Activated CD8-positive, alpha-beta memory T cell treated with anti-CD3 and anti-CD28 coated beads, Interleukin-2, amount 50 U/mL, for 1 hour (primary cell): ENCODE results near the gene MECP2.
"Not testable (repeated sequence)": the region's sequence is repeated elsewhere in the genome, so short reads cannot be mapped to it uniquely, and the experiment has no call there.

Experiments
- DNase-seq: peaks from one replicate; pipeline ENCODE4 v3.0.0-alpha.2; 2020; ENCODE audit errors: extremely low read depth

MECP2 gene

DNA sequence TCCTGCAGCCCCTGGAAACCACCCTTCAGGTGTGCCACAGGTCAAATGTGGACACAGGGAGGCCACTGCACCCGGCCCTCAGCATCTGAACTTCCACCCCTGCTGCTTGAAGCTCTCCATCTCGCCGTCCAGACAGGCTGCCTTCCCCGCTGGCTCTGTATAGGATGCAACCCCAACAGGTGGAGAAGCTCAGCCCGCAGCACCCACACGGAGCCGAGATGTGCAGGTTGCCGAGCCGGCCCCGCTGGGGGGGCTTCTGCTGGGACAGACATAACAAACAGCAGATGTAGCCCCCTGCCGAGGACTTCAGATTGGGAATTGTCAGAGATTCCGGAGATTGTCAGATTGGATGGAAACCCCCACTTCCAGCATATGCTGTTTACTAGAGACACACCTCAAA is 104.4 kb downstream of the MECP2 start:
- no peak for DNase-seq

- no peak for DNase-seq
Measured at GRCh38 chrX:153992180-153992579, 105.3 kb downstream of the MECP2 start.

DNA sequence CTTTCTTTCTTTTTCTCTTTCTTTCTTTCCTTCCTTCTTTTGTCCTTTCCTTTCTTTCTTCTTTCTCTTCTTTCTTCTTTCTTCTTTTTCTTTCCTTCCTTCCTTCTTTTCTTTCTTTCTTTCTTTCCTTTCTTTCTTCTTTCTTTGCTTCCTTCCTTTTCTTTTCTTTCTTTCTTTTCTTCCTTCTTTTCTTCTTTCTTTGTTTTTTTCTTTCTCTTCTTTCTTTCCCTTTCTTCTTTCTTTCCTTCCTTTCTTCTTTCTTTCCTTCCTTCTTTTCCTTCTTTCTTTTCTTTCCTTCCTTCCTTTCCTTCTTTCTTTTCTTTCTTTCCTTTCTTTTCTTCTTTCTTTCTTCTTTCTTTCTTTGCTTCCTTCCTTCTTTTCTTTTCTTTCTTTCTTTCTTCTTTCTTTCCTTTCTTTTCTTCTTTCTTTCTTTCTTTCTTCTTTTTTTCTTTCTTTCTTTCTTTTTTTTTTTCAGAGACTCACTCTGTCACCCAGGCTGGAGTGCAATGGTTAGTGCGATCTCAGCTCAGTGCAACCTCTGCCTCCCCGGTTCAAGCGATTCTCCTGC is 106.4 kb downstream of the MECP2 start:
- DNase-seq, result no peak

DNA sequence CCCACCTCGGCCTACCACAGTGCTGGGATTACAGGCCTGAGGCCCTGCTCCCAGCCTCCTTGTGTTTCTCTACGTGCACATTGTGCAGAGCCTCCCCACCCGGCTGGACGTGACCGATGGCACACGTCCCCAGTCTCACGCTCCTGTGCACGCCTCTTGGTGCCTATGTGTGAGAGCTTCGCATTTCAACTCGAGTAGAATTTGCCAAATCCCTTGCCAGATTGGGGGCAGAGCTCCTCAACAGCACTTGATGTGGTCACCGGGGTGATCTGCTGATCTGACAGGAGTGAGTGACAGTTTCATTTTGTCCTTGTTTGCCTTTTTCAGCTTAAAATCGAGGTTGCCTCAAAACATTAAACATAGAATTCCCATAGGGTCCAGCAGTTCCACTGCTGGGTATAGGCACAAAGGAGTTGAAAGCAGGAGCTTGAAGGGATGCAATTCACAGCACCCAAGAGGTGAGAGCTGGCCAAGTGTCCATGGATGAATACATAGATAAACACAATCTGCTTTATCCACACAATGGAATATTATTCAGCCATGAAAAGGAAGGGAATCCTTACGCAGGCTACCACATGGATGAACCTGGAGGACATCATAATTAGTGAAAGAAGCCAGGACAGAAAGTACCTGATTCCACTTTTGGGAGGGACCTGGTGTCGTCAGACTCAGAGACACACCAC is 107.4 kb downstream of the MECP2 start:
- no peak for DNase-seq

- DNase-seq, result no peak
Measured at GRCh38 chrX:153988493-153988892, 109.0 kb downstream of the MECP2 start.

GRCh38 chrX:153984351-153985178 is 113.0 kb downstream of the MECP2 start:
- no peak for DNase-seq

- DNase-seq, result no peak
Measured at GRCh38 chrX:153983321-153983801, 114.2 kb downstream of the MECP2 start.

- no peak for DNase-seq
Measured at GRCh38 chrX:153981771-153982533, 115.6 kb downstream of the MECP2 start.

- DNase-seq, result no peak
Measured at GRCh38 chrX:153981231-153981630, 116.3 kb downstream of the MECP2 start.

DNA sequence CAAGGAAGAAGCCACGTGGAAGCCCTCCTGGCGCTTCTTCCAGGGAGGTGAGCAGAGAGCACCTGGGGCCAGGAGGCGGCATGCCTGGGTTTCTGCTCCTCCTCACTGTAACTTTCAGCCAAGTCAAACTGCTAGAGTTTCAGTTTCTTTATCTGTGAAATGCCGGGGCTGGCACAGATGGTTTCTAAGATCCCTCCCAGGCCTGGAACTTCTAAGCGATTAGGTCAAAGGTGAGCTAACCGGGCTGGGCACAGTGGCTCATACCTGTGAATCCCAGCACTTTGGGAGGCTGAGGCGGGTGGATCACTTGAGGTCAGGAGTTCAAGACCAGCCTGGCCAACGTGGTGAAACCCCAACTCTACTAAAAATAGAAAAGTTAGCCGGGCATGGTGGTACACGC is 117.1 kb downstream of the MECP2 start:
- DNase-seq, result not testable (repeated sequence)

GRCh38 chrX:153974726-153975286 is 122.7 kb downstream of the MECP2 start:
- DNase-seq, result no peak

- DNase-seq, result no peak
Measured at GRCh38 chrX:153974003-153974725, 123.4 kb downstream of the MECP2 start.

DNA sequence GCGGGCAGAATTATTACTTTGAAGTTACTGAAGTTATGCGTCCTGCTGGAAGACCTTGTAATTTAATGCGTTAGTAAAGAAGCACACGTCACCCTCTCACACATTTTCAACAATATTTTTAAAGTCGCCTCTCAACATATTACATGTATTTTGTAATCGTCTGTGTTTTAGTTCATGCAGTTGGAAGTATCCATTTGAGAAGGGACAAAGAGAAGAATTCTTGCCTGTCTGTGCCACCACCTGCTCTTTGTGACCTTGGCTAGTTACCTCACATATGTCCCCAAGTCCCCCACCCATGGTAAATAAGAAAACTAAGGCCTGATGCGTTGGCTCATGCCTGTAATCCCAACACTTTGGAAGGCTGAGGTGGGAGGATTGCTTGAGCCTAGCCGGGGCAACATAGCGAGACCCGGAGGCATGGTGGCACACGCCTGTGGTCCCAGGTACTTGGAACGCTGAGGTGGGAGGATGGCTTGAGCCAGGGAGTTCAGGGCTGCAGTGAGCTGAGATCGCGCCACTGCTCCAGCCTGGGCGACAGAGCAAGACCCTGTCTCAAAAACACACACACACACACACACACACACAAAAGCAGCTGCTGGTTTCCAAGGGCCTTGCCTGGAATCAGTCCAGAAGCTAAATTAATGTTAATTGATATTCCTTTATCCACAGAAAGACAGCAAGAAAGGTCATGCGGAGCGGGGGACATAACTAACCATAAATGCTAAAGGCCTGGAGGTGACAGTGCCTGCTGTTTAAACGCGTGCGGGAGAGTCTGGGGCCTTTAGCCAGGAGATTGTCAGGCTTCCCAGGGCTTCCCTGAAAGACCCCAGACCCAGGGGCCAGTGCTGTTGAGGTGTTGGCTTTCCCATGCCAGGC is 124.2 kb downstream of the MECP2 start:
- no peak for DNase-seq

GRCh38 chrX:153972368-153973126 is 125.0 kb downstream of the MECP2 start, which contains the start of gene TMEM187:
TMEM187 (plus strand) TSS chrX:153972754; CDS start chrX:153982063, 9,309 bp downstream.
- DNase-seq, result peak; percentile 65
